HCT116 (cell line): ENCODE results near the gene TMEM80. TPM values are rescaled to one million over a fixed set of nuclear protein-coding genes. Genes with fewer than 3 reads are reported as not detected.

ENCODE experiments used
- ATAC-seq: fragments of 200-7000 bp; cut with Tn5 transposase; 2 replicates; pipeline ENCODE4 v1.9.1; 2020; ENCODE audit warnings: mild to moderate bottlenecking, moderate library complexity
- BruUV-seq: library from RNA; stranded (reverse); fragments of 400-500 nt; replicated peaks from 2 replicates; lab custom pipeline; 2021; lab: Mats Ljungman, UMichigan
- CTCF ChIA-PET: fragments of 300-600 bp; sonication (Branson Sonifier 250); formaldehyde crosslinking; loops from one replicate; lab custom pipeline; 2021; ENCODE audit warnings: antibody characterized with exemption; lab: Charles Lee
- POLR2A ChIA-PET: fragments of 300-600, 350-600 bp; sonication (Branson Sonifier 250); formaldehyde crosslinking; loops from one replicate; lab custom pipeline; 2021; ENCODE audit warnings: antibody characterized with exemption; lab: Charles Lee
- RAD21 ChIA-PET, 2 experiments: fragments of 300-600 bp; sonication (Branson Sonifier 250); formaldehyde crosslinking; loops; one replicate each; lab custom pipeline; 2023; ENCODE audit warnings: low total read pairs in 2 of 2; ENCODE audit not compliant: uncharacterized antibody in 2 of 2, unreplicated experiment in 2 of 2, low non-redundant PET in 1 of 2; lab: Charles Lee
- DNase-seq: peaks from one replicate; pipeline ENCODE4 v3.0.0-alpha.2; 2010; ENCODE audit warnings: low read depth, low spot score
- H2AFZ ChIP-seq: fragments of 200-600 bp; shearing (Covaris generic), sonication (generic); 2 replicates; pipeline ENCODE4 v1.6.1; 2017; ENCODE audit warnings: low read depth, mixed run types, mixed read lengths, antibody characterized with exemption, low read length; ENCODE audit not compliant: poor library complexity, severe bottlenecking
- H3K27ac ChIP-seq: 2 replicates; pipeline ENCODE4 v1.5.1; 2012; ENCODE audit warnings: low read depth, low read length
- H3K27me3 ChIP-seq: fragments of 200-600 bp; sonication (generic); 2 replicates; pipeline ENCODE4 v1.6.1; 2016; ENCODE audit warnings: mixed run types, low read length, mixed read lengths; ENCODE audit not compliant: insufficient read depth
- H3K36me3 ChIP-seq, 2 experiments: fragments of 200-500 bp in 1 of 2; fragments of 200-600 bp in 1 of 2; sonication (Bioruptor generic) in 1 of 2; sonication (generic) in 1 of 2; 2 replicates each; pipeline versions ENCODE4 v1.5.1 to v1.6.1; 2014 to 2016; ENCODE audit warnings: low read length in 2 of 2, inconsistent platforms in 1 of 2, mixed read lengths in 1 of 2, mixed run types in 1 of 2; ENCODE audit not compliant: insufficient read depth in 2 of 2, control insufficient read depth in 1 of 2
- H3K4me1 ChIP-seq, 2 experiments: fragments of 200-600 bp in 1 of 2; sonication (generic) in 1 of 2; 2 replicates each; pipeline versions ENCODE4 v1.5.1 to v1.6.1; 2012 to 2017; ENCODE audit warnings: low read length in 2 of 2, inconsistent platforms in 1 of 2, mild to moderate bottlenecking in 1 of 2, mixed read lengths in 1 of 2, mixed run types in 1 of 2, moderate library complexity in 1 of 2; ENCODE audit not compliant: insufficient read depth in 2 of 2, control insufficient read depth in 1 of 2
- H3K4me2 ChIP-seq: fragments of 200-600 bp; sonication (generic); 2 replicates; pipeline ENCODE4 v1.6.1; 2017; ENCODE audit warnings: mixed run types, low read length, mixed read lengths
- H3K4me3 ChIP-seq, 2 experiments: fragments of 200-600 bp in 1 of 2; sonication (generic) in 1 of 2; replicated peaks in 1 of 2; 2 replicates each; pipeline ENCODE4 v1.5.1; 2011 to 2016; ENCODE audit warnings: low read length in 2 of 2, control low read depth in 1 of 2, low read depth in 1 of 2, mild to moderate bottlenecking in 1 of 2, mixed read lengths in 1 of 2, mixed run types in 1 of 2
- H3K79me2 ChIP-seq: fragments of 200-600 bp; sonication (generic); 2 replicates; pipeline ENCODE4 v1.6.1; 2017; ENCODE audit warnings: mild to moderate bottlenecking, mixed run types, low read length, moderate library complexity, mixed read lengths; ENCODE audit not compliant: insufficient read depth
- H3K9ac ChIP-seq: fragments of 200-600 bp; sonication (generic); 2 replicates; pipeline ENCODE4 v1.6.1; 2016; ENCODE audit warnings: low read length, mixed read lengths
- H3K9me2 ChIP-seq: fragments of 200-600 bp; sonication (generic), shearing (Covaris generic); 2 replicates; pipeline ENCODE4 v1.6.1; 2017; ENCODE audit warnings: mixed run types, mild to moderate bottlenecking, moderate library complexity; ENCODE audit not compliant: insufficient read depth
- H3K9me3 ChIP-seq, 2 experiments: fragments of 200-500 bp in 1 of 2; fragments of 200-600 bp in 1 of 2; sonication (Bioruptor generic) in 1 of 2; sonication (generic) in 1 of 2; 2 replicates each; pipeline ENCODE4 v1.6.1; 2014 to 2017; ENCODE audit warnings: low read length in 2 of 2, mixed read lengths in 2 of 2, inconsistent platforms in 1 of 2, low read depth in 1 of 2, mild to moderate bottlenecking in 1 of 2, mixed run types in 1 of 2, moderate library complexity in 1 of 2; ENCODE audit not compliant: control insufficient read depth in 1 of 2, insufficient read depth in 1 of 2
- H4K20me1 ChIP-seq: fragments of 200-600 bp; sonication (generic), shearing (Covaris generic); 2 replicates; pipeline ENCODE4 v1.6.1; 2017; ENCODE audit warnings: mixed run types, mild to moderate bottlenecking, moderate library complexity; ENCODE audit not compliant: insufficient read depth
- CBX3 ChIP-seq: IDR thresholded peaks from 2 replicates; pipeline ENCODE4 v1.6.1; 2012; ENCODE audit warnings: low read depth
- CEBPB ChIP-seq: IDR thresholded peaks from 2 replicates; pipeline ENCODE4 v1.6.1; 2012; ENCODE audit warnings: low read depth
- EGR1 ChIP-seq: IDR thresholded peaks from 2 replicates; pipeline ENCODE4 v1.6.1; 2012; ENCODE audit warnings: low read depth
- ELF1 ChIP-seq: IDR thresholded peaks from 2 replicates; pipeline ENCODE4 v1.6.1; 2012; ENCODE audit warnings: low read depth, borderline replicate concordance
- EZH2 ChIP-seq: fragments of 200-600 bp; sonication (generic); IDR thresholded peaks from 2 replicates; pipeline ENCODE4 v1.6.1; 2017; ENCODE audit warnings: antibody characterized with exemption, mixed run types
- EZH2phosphoT487 ChIP-seq: fragments of 200-600 bp; IDR thresholded peaks from 2 replicates; pipeline ENCODE4 v1.6.1; 2018; ENCODE audit warnings: antibody characterized with exemption, borderline replicate concordance
- JUND ChIP-seq: IDR thresholded peaks from 2 replicates; pipeline ENCODE4 v1.6.1; 2012
- POLR2A ChIP-seq: IDR thresholded peaks from 2 replicates; pipeline ENCODE4 v1.7.0; 2011; ENCODE audit warnings: borderline replicate concordance; ENCODE audit not compliant: insufficient read depth, insufficient read length; ENCODE audit errors: extremely low read depth
- POLR2AphosphoS5 ChIP-seq: IDR thresholded peaks from 2 replicates; pipeline ENCODE4 v1.6.1; 2011; ENCODE audit warnings: mild to moderate bottlenecking, low read depth, low read length, moderate library complexity
- RAD21 ChIP-seq: IDR thresholded peaks from 2 replicates; pipeline ENCODE4 v1.6.1; 2012; ENCODE audit warnings: low read depth, mild to moderate bottlenecking
- SIN3A ChIP-seq: IDR thresholded peaks from 2 replicates; pipeline ENCODE4 v1.6.1; 2012; ENCODE audit warnings: low read depth
- SP1 ChIP-seq: IDR thresholded peaks from 2 replicates; pipeline ENCODE4 v1.6.1; 2012; ENCODE audit warnings: low read depth
- SRF ChIP-seq: IDR thresholded peaks from 2 replicates; pipeline ENCODE4 v1.6.1; 2012; ENCODE audit warnings: low read depth
- TCF7L2 ChIP-seq: IDR thresholded peaks from 2 replicates; pipeline ENCODE4 v1.7.0; 2011; ENCODE audit warnings: borderline replicate concordance, inconsistent platforms; ENCODE audit not compliant: insufficient read depth, insufficient read length; ENCODE audit errors: extremely low read depth
- YY1 ChIP-seq: IDR thresholded peaks from 2 replicates; pipeline ENCODE4 v1.6.1; 2011; ENCODE audit warnings: low read length, low read depth, moderate library complexity, mild to moderate bottlenecking; ENCODE audit not compliant: insufficient replicate concordance; ENCODE audit errors: extremely low read depth
- ZFX ChIP-seq: fragments of 450-650 bp; IDR thresholded peaks from 2 replicates; pipeline ENCODE4 v1.6.1; 2017
- intact Hi-C: fragments of 100-400 bp; cut with micrococcal nuclease; formaldehyde crosslinking; loops from 2 replicates; pipeline ENCODE4 v1.10.0; 2022
- total RNA-seq: library from RNA; stranded (reverse); gene quantifications from one replicate; pipeline ENCODE4 v1.2.1, GENCODE V29; 2021; ENCODE audit not compliant: unreplicated experiment
- TF ChIP-seq, protein P1 (sequence below): IDR thresholded peaks from 2 replicates; pipeline ENCODE4 v1.6.1; 2012
- TF ChIP-seq, protein P2 (sequence below): IDR thresholded peaks from 2 replicates; pipeline ENCODE4 v1.6.1; 2011; ENCODE audit warnings: mild to moderate bottlenecking, low read length, moderate library complexity; ENCODE audit not compliant: insufficient replicate concordance; ENCODE audit errors: extremely low read depth
- TF ChIP-seq, protein P3 (sequence below): IDR thresholded peaks from 2 replicates; pipeline ENCODE4 v1.6.1; 2012

TMEM80 gene
- total RNA-seq, 1 experiment from 2014 or later = 18.4 TPM

DNA sequence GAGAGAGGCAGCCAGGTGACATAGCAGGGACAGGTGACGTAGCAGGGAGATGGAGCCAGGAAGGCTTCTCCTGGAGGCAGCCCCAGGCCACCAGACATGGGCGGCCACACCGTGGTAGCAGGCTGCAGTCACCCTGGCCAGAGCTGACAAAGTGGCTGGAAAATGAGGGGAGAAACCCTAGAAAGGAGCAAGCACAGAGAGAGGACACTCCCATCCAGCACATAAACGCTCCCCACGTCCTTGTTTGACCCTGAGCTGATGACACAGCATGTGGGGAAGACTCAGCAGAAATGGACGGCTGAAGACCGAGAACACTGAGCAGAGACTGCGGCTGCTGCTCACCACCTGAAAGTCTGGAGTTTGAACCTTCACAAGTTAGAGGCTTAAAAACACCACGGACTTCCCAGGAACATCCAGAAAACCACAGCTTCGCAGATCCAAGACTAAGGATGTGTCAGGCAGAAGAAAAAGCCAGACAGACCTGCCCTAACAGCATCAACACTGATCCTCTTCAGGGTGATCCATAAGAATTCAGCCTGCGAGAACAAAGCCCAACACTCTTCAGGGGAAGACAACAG, 29.8 kb upstream of the TMEM80 start:
- POLR2A ChIA-PET = no interaction called here
- no peak overlapping the region for H3K4me2 ChIP-seq
- no peak for DNase-seq
- no peaks in the 10 kb centered on the region for H3K27me3 ChIP-seq
- no peak overlapping the region for H3K9ac ChIP-seq
- CTCF ChIA-PET = no interaction called here
- H3K36me3 ChIP-seq = no peaks in the 10 kb centered on the region; a peak in 1 of 4 replicates
- H3K9me2 ChIP-seq = no peaks in the 10 kb centered on the region
- TF ChIP-seq EZH2phosphoT487 = no peak
- no peak for TF ChIP-seq CEBPB
- TF ChIP-seq ZFX = no peak
- TF ChIP-seq POLR2AphosphoS5 = no peak
- TF ChIP-seq YY1 = no peak
- TF ChIP-seq, protein P1, sequence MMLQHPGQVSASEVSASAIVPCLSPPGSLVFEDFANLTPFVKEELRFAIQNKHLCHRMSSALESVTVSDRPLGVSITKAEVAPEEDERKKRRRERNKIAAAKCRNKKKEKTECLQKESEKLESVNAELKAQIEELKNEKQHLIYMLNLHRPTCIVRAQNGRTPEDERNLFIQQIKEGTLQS = no peak
- no peak for TF ChIP-seq EZH2
- TF ChIP-seq JUND = no peak
- no peak for TF ChIP-seq RAD21
- no peak for TF ChIP-seq TCF7L2
- TF ChIP-seq, protein P2, sequence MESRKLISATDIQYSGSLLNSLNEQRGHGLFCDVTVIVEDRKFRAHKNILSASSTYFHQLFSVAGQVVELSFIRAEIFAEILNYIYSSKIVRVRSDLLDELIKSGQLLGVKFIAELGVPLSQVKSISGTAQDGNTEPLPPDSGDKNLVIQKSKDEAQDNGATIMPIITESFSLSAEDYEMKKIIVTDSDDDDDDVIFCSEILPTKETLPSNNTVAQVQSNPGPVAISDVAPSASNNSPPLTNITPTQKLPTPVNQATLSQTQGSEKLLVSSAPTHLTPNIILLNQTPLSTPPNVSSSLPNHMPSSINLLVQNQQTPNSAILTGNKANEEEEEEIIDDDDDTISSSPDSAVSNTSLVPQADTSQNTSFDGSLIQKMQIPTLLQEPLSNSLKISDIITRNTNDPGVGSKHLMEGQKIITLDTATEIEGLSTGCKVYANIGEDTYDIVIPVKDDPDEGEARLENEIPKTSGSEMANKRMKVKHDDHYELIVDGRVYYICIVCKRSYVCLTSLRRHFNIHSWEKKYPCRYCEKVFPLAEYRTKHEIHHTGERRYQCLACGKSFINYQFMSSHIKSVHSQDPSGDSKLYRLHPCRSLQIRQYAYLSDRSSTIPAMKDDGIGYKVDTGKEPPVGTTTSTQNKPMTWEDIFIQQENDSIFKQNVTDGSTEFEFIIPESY = no peak
- no peak for TF ChIP-seq SP1
- no peak for TF ChIP-seq POLR2A
- no peak for TF ChIP-seq SRF
- no peak for TF ChIP-seq ELF1
- TF ChIP-seq SIN3A = no peak
- no peak for TF ChIP-seq CBX3
- TF ChIP-seq, protein P3, sequence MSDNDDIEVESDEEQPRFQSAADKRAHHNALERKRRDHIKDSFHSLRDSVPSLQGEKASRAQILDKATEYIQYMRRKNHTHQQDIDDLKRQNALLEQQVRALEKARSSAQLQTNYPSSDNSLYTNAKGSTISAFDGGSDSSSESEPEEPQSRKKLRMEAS = no peak
- no peak for TF ChIP-seq EGR1
- TF ChIP-seq, all 23 proteins: peak for 0
- no peak for ATAC-seq
- intact Hi-C loops = no loop called here
- Histone ChIP-seq H4K20me1 (no peaks in the 10 kb centered on the region), H3K27ac (no peak overlapping the region), H3K9me3 (no peaks in the 10 kb centered on the region), H2AFZ (no peak overlapping the region), H3K79me2 (peaks cover 3% of the 10 kb centered on the region; the same call in 1 of the 2 replicates), H3K4me3 (no peak overlapping the region), H3K4me1 (no peaks in the 10 kb centered on the region)
- RAD21 ChIA-PET = no interaction called here
- no TSS peak for BruUV-seq
